Suprapubic skin (tissue), 4 donors: ENCODE data around the gene EPX. TPM values are rescaled to one million over a fixed set of nuclear protein-coding genes. Genes with fewer than 3 reads are reported as not detected.

ENCODE experiments used
- DNase-seq, 2 donors: peaks; one replicate each; pipeline ENCODE4 v3.0.0-alpha.2; 2019; ENCODE audit warnings: low spot score in 2 of 2
- H3K27ac ChIP-seq: fragments of 200-600 bp; sonication (generic); one replicate; pipeline ENCODE4 v1.5.1; 2019
- H3K27me3 ChIP-seq: fragments of 200-600 bp; sonication (generic); one replicate; pipeline ENCODE4 v1.5.1; 2019
- H3K36me3 ChIP-seq: fragments of 200-600 bp; sonication (generic); one replicate; pipeline ENCODE4 v1.5.1; 2019
- H3K4me1 ChIP-seq: fragments of 200-600 bp; sonication (generic); one replicate; pipeline ENCODE4 v1.5.1; 2019
- H3K4me3 ChIP-seq: fragments of 200-600 bp; sonication (generic); one replicate; pipeline ENCODE4 v1.5.1; 2019; ENCODE audit warnings: mild to moderate bottlenecking
- H3K9me3 ChIP-seq: fragments of 200-600 bp; sonication (generic); one replicate; pipeline ENCODE4 v1.5.1; 2019
- EP300 ChIP-seq: sonication (generic); formaldehyde crosslinking; IDR thresholded peaks from one replicate; pipeline ENCODE4 v1.6.1; 2017; ENCODE audit warnings: antibody characterized with exemption
- POLR2A ChIP-seq, 2 donors: fragments of 450-650 bp; IDR thresholded peaks; one replicate each; pipeline ENCODE4 v1.6.1; 2017; ENCODE audit warnings: antibody characterized with exemption in 2 of 2, mild to moderate bottlenecking in 2 of 2, moderate library complexity in 2 of 2
- POLR2AphosphoS5 ChIP-seq, 3 donors: sonication (generic); formaldehyde crosslinking; IDR thresholded peaks; one replicate each; pipeline ENCODE4 v1.6.1; 2017; ENCODE audit warnings: antibody characterized with exemption in 3 of 3
- WGBS: methylation state at CpG from one replicate; pipeline ENCODE4 v1.1.5; 2018; 5-methylcytosine and 5-hydroxymethylcytosine counted together
- total RNA-seq, 4 donors: library from RNA; depleted of rRNA; stranded (reverse); fragments of >200 nt; gene quantifications; one replicate each; pipeline ENCODE4 v1.1.0, GENCODE V29; 2016
- TF ChIP-seq, protein P1 (sequence below), 2 donors: fragments of 200-600 bp in 1 of 2; fragments of 450-650 bp in 1 of 2; sonication (generic) in 1 of 2; IDR thresholded peaks; one replicate each; pipeline ENCODE4 v1.5.1; 2016 to 2019; ENCODE audit warnings: antibody characterized with exemption in 2 of 2, mild to moderate bottlenecking in 1 of 2, moderate library complexity in 1 of 2

Gene EPX
- total RNA-seq, 4 donors from 2014 or later: 0.25 TPM; not detected in 3

DNA sequence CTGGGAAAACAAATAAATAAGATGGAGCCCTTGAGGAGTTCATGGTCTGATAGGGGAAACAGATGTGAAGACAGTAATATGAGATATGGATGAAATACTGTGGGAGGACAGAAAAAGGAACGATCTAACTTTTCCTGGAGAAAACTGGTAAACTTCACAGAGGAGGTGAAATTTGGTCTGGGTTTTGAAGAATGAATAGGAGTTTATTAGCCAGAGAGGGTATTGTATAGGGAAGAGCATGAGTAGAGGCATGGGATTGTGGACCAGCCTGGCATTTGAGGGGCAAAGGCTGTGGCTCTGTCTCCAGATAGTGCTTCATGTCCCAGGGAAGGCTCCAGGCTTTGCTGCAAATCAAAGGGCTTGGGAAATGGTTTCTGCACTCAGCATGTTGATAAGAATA lies 47.5 kb downstream of the EPX start:
- H3K4me1 ChIP-seq: peaks cover 8% of the 10 kb centered on the region
- TF ChIP-seq, protein P1, sequence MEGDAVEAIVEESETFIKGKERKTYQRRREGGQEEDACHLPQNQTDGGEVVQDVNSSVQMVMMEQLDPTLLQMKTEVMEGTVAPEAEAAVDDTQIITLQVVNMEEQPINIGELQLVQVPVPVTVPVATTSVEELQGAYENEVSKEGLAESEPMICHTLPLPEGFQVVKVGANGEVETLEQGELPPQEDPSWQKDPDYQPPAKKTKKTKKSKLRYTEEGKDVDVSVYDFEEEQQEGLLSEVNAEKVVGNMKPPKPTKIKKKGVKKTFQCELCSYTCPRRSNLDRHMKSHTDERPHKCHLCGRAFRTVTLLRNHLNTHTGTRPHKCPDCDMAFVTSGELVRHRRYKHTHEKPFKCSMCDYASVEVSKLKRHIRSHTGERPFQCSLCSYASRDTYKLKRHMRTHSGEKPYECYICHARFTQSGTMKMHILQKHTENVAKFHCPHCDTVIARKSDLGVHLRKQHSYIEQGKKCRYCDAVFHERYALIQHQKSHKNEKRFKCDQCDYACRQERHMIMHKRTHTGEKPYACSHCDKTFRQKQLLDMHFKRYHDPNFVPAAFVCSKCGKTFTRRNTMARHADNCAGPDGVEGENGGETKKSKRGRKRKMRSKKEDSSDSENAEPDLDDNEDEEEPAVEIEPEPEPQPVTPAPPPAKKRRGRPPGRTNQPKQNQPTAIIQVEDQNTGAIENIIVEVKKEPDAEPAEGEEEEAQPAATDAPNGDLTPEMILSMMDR (IDR thresholded peaks at IDR 0.05): no peak
- no peak for TF ChIP-seq POLR2AphosphoS5 (IDR thresholded peaks at IDR 0.05)
- TF ChIP-seq POLR2A (IDR thresholded peaks at IDR 0.05): no peak
- TF ChIP-seq EP300: no peak
- H3K36me3 ChIP-seq: no peaks in the 10 kb centered on the region
- no peak for DNase-seq
- peaks cover 21% of the 10 kb centered on the region for H3K27me3 ChIP-seq
- no peaks in the 10 kb centered on the region for H3K9me3 ChIP-seq
- 72% methylated on average over 1 of the region's 1 CpG for WGBS
- H3K4me3 ChIP-seq: no peak overlapping the region
- H3K27ac ChIP-seq: no peak overlapping the region

DNA sequence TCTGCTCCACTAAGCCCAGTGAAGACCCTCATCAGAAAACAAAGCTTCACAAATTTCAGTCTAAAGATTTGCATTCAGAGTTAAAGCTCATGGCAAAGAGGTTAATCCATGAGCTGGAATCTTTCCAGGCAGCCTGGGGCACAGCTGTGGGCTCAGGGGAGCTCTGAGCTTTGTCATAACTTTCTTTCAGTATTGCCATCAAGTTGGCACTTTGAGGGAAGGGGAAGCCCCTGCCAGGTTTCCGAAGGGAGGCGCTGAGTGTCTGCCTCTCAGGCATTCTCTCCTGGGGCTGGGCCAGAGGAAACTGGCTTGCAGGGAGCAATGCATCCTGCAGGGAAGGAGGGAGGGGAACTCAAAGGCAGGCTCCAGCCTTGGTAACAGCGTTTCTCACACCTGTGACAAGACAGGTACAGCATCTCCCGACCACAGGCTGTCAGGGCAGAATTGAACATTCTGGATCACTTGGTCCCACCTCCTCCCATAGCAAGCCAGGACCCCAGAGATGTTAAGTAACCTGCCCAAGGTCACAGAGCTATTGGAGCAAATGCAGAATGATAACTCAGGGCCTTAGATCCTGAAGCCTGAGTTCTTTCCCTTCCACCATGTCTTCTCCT lies 49.8 kb downstream of the EPX start:
- TF ChIP-seq EP300 (no peak), POLR2A (IDR thresholded peaks at IDR 0.05) (no peak), POLR2AphosphoS5 (IDR thresholded peaks at IDR 0.05) (no peak)

DNA sequence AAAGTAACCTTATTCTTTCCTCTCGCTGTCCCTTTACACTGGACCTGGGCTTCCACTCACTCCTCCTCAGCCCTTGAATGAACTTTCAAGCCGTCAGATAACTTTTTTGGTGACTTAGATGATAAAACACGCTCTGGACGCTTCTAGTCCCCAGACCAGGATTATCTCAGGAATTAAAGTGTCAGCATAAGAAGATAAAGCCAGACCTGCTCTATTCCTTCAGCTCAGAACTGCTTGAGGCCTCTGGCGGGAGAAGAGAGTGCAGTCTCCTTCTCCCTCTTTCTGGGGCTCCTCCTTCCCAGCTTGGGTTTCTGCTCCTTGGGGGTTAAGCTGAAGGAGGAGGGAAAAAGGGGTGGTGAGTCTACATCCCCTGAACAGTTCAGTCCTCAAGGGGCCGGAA lies 52.4 kb downstream of the EPX start:
- WGBS: 81% methylated on average over 6 of the region's 6 CpGs
- no peak overlapping the region for H3K4me3 ChIP-seq
- no peak for DNase-seq
- peaks cover 38% of the 10 kb centered on the region for H3K27me3 ChIP-seq
- TF ChIP-seq POLR2AphosphoS5 (IDR thresholded peaks at IDR 0.05): no peak
- TF ChIP-seq EP300: no peak
- TF ChIP-seq, protein P1 (IDR thresholded peaks at IDR 0.05): no peak
- no peak for TF ChIP-seq POLR2A (IDR thresholded peaks at IDR 0.05)
- H3K4me1 ChIP-seq: peaks cover 16% of the 10 kb centered on the region
- H3K36me3 ChIP-seq: no peaks in the 10 kb centered on the region
- H3K27ac ChIP-seq: no peak overlapping the region
- H3K9me3 ChIP-seq: no peaks in the 10 kb centered on the region

More for the DNA sequence above, 49.8 kb downstream of the EPX start:
- WGBS: 5% methylated on average over 4 of the region's 4 CpGs
- Histone ChIP-seq H3K4me3 (no peak overlapping the region), H3K4me1 (peaks cover 3% of the 10 kb centered on the region), H3K27me3 (peaks cover 32% of the 10 kb centered on the region), H3K9me3 (no peaks in the 10 kb centered on the region), H3K27ac (no peak overlapping the region), H3K36me3 (no peaks in the 10 kb centered on the region)
- no peak for DNase-seq

DNA sequence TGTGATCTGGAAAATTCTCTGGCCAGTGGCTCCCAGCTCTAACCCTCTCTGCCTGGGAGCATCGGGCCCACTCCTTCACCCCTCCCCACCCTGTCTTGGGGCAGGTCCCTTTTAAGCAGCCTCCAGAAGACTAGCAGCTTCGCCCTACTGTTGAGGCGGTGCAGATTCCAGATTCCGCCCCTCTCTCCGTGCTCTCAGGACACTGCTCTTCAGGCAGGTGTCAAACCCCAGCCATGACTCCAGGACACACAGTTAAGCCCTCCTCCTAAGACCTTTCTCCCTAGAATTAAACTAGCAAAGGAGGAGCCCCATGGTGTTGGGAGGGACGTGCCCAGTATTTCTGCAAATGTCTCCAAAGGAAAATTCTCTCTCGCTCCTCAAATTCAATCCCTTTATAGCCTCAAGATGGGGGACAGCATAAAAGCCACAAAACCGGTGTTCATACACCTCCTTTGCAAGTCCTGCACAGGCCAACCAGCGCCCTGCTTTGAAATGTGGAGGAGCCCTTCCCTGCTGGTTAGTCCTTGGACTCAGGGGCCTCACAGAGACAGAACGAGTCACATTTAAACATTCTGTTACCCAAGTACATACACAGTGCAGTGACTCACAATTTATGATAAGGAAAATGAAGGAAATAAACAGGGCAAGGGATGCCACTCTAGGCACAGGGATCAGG lies 53.0 kb downstream of the EPX start:
- Histone ChIP-seq H3K9me3 (no peaks in the 10 kb centered on the region), H3K27me3 (peaks cover 42% of the 10 kb centered on the region), H3K4me3 (no peak overlapping the region), H3K4me1 (peaks cover 19% of the 10 kb centered on the region), H3K36me3 (no peaks in the 10 kb centered on the region), H3K27ac (no peak overlapping the region)
- WGBS: 76% methylated on average over 10 of the region's 10 CpGs
- no peak for DNase-seq
- TF ChIP-seq EP300: no peak
- TF ChIP-seq POLR2AphosphoS5 (IDR thresholded peaks at IDR 0.05): no peak
- TF ChIP-seq, protein P1 (IDR thresholded peaks at IDR 0.05): no peak
- no peak for TF ChIP-seq POLR2A (IDR thresholded peaks at IDR 0.05)

DNA sequence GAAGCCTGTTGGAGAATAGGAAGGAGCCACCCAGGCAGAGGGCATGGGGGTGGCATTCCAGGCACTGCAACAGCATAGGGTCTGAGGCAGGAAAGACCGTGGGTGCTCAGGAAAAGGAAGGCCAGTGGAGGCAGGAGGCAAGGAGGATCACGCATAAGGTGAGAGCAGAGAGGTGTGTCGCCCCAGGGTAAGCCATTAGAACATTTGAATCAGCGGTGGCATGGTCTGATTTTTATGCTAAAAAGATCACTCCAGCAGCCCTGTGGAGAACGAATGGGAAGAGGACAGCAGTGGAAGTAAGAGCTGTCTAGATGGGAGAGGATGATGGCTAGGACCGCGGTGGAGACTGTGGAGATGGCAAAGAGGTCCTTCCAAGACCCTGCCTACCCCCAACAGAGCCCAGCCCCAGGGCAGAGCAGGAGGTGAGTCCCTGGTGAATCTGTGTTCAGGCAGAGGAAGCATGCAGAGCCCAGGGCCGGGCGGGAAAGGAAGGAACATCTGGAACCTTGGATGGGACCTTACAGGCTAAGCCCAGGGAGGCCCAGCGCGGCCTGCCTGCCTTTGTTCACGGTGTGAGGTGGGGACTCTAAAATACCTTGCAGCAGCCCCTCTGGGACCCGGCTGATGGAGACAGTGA lies 53.7 kb downstream of the EPX start:
- H3K27me3 ChIP-seq: peaks cover 45% of the 10 kb centered on the region
- TF ChIP-seq EP300 (no peak), POLR2AphosphoS5 (IDR thresholded peaks at IDR 0.05) (no peak), POLR2A (IDR thresholded peaks at IDR 0.05) (no peak)
- TF ChIP-seq, protein P1 (IDR thresholded peaks at IDR 0.05): no peak
- WGBS: 84% methylated on average over 13 of the region's 13 CpGs
- H3K4me3 ChIP-seq: no peak overlapping the region
- H3K9me3 ChIP-seq: no peaks in the 10 kb centered on the region
- H3K36me3 ChIP-seq: no peaks in the 10 kb centered on the region
- peaks cover 19% of the 10 kb centered on the region for H3K4me1 ChIP-seq
- no peak for DNase-seq
- H3K27ac ChIP-seq: no peak overlapping the region
